ENCODE results near the gene BMPER.

BMPER gene

GRCh38 chr7:34184466-34184865 lies 279.1 kb downstream of the BMPER start:
- TF ChIP-seq ZNF274 (IDR thresholded peaks at IDR 0.05; ENCODE audit: low read depth, low read length), result no peak

GRCh38 chr7:34187798-34188307 lies 282.5 kb downstream of the BMPER start:
- H3K4me3 ChIP-seq (ENCODE audit: low read length), result no peak overlapping the region
- TF ChIP-seq ZNF274 (IDR thresholded peaks at IDR 0.05; ENCODE audit: low read depth, low read length), result no peak

More at GRCh38 chr7:34184466-34184865, 279.1 kb downstream of the BMPER start:
- no peak overlapping the region for H3K4me3 ChIP-seq (ENCODE audit: low read length)

GRCh38 chr7:34189031-34189430 lies 283.7 kb downstream of the BMPER start:
- TF ChIP-seq ZNF274 (IDR thresholded peaks at IDR 0.05; ENCODE audit: low read depth, low read length), result no peak
- no peak overlapping the region for H3K4me3 ChIP-seq (ENCODE audit: low read length)

- TF ChIP-seq ZNF274 (IDR thresholded peaks at IDR 0.05; ENCODE audit: low read depth, low read length), result no peak
- H3K4me3 ChIP-seq (ENCODE audit: low read length), result no peak overlapping the region
Observed at GRCh38 chr7:34190299-34190698, 285.0 kb downstream of the BMPER start.

GRCh38 chr7:34191162-34191561 lies 285.8 kb downstream of the BMPER start:
- no peak overlapping the region for H3K4me3 ChIP-seq (ENCODE audit: low read length)
- TF ChIP-seq ZNF274 (IDR thresholded peaks at IDR 0.05; ENCODE audit: low read depth, low read length), result no peak

GRCh38 chr7:34191771-34192479 lies 286.6 kb downstream of the BMPER start:
- H3K4me3 ChIP-seq (ENCODE audit: low read length), result no peak overlapping the region
- no peak for TF ChIP-seq ZNF274 (IDR thresholded peaks at IDR 0.05; ENCODE audit: low read depth, low read length)

- TF ChIP-seq ZNF274 (IDR thresholded peaks at IDR 0.05; ENCODE audit: low read depth, low read length), result no peak
- no peak overlapping the region for H3K4me3 ChIP-seq (ENCODE audit: low read length)
Observed at GRCh38 chr7:34192906-34193305, 287.6 kb downstream of the BMPER start.

GRCh38 chr7:34198231-34198641 lies 292.9 kb downstream of the BMPER start:
- no peak for TF ChIP-seq ZNF274 (IDR thresholded peaks at IDR 0.05; ENCODE audit: low read depth, low read length)
- H3K4me3 ChIP-seq (ENCODE audit: low read length), result no peak overlapping the region

All from GM08714 (cell line).